Panc1 (cell line): ENCODE results near the gene GSG1L. TPM values are rescaled to one million over a fixed set of nuclear protein-coding genes. Genes with fewer than 3 reads are reported as not detected.

Experiments
- ATAC-seq: fragments of 200-7000 bp; cut with Tn5 transposase; 2 replicates; pipeline ENCODE4 v1.9.1; 2020; ENCODE audit warnings: mild to moderate bottlenecking, moderate library complexity
- BruUV-seq: library from RNA; stranded (reverse); fragments of 400-500 nt; replicated peaks from 2 replicates; lab custom pipeline; 2021; lab: Mats Ljungman, UMichigan
- CTCF ChIA-PET: fragments of 300-600 bp; sonication (Branson Sonifier 250); formaldehyde crosslinking; loops from one replicate; lab custom pipeline; 2022; ENCODE audit warnings: antibody characterized with exemption; lab: Charles Lee
- POLR2A ChIA-PET: fragments of 300-600 bp; sonication (Branson Sonifier 250); formaldehyde crosslinking; loops from one replicate; lab custom pipeline; 2022; ENCODE audit warnings: antibody characterized with exemption; lab: Charles Lee
- DNase-seq: peaks from one replicate; pipeline ENCODE4 v3.0.0-alpha.2; 2010; ENCODE audit warnings: low read depth, low spot score
- H3K27ac ChIP-seq: 2 replicates; pipeline ENCODE4 v1.5.1; 2011; ENCODE audit warnings: mild to moderate bottlenecking, low read length, inconsistent platforms
- H3K27me3 ChIP-seq: fragments of 200-500 bp; sonication (Bioruptor generic); 2 replicates; pipeline ENCODE4 v1.6.0; 2014; ENCODE audit warnings: low read length, inconsistent platforms; ENCODE audit not compliant: control insufficient read depth, insufficient read depth
- H3K36me3 ChIP-seq: fragments of 200-500 bp; sonication (Bioruptor generic); 2 replicates; pipeline ENCODE4 v1.5.1; 2014; ENCODE audit warnings: inconsistent platforms, mild to moderate bottlenecking, low read length, moderate library complexity; ENCODE audit not compliant: control insufficient read depth, insufficient read depth
- H3K4me1 ChIP-seq: 2 replicates; pipeline ENCODE4 v1.5.1; 2011; ENCODE audit warnings: inconsistent platforms, mild to moderate bottlenecking, low read length, moderate library complexity; ENCODE audit not compliant: control insufficient read depth, insufficient read depth
- H3K4me3 ChIP-seq, 2 experiments: 2 replicates each; pipeline ENCODE4 v1.5.1; 2011 to 2012; ENCODE audit warnings: low read depth in 2 of 2, low read length in 2 of 2, mild to moderate bottlenecking in 2 of 2, inconsistent platforms in 1 of 2, moderate library complexity in 1 of 2
- H3K9me3 ChIP-seq: fragments of 200-500 bp; sonication (Bioruptor generic); 2 replicates; pipeline ENCODE4 v1.5.1; 2014; ENCODE audit warnings: low read depth, mild to moderate bottlenecking, inconsistent platforms, low read length, moderate library complexity; ENCODE audit not compliant: control insufficient read depth, insufficient read depth
- CTCF ChIP-seq: fragments of 450-650 bp; IDR thresholded peaks from 2 replicates; pipeline ENCODE4 v1.5.1; 2017; ENCODE audit warnings: mild to moderate bottlenecking
- POLR2AphosphoS5 ChIP-seq: IDR thresholded peaks from 2 replicates; pipeline ENCODE4 v1.6.1; 2012; ENCODE audit warnings: mild to moderate bottlenecking, low read depth, low read length, moderate library complexity
- SIN3A ChIP-seq: IDR thresholded peaks from 2 replicates; pipeline ENCODE4 v1.6.1; 2012; ENCODE audit warnings: low read depth, mild to moderate bottlenecking, low read length, moderate library complexity, borderline replicate concordance; ENCODE audit not compliant: insufficient read depth
- TCF7L2 ChIP-seq: IDR thresholded peaks from 2 replicates; pipeline ENCODE4 v1.6.1; 2011; ENCODE audit warnings: mild to moderate bottlenecking, low read depth, low read length, inconsistent platforms
- in situ Hi-C: cut with HindIII; loops from 2 replicates; pipeline ENCODE4 v1.10.0; 2016; ENCODE audit warnings: low sequenced_read_pairs, low pct_unique_long_range_greater_than_20kb
- intact Hi-C: fragments of 100-400 bp; cut with micrococcal nuclease; formaldehyde crosslinking; loops from one replicate; pipeline ENCODE4 v1.10.0; 2022; ENCODE audit not compliant: unreplicated experiment
- total RNA-seq: library from RNA; stranded (reverse); gene quantifications from one replicate; pipeline ENCODE4 v1.2.1, GENCODE V29; 2021; ENCODE audit not compliant: unreplicated experiment
- TF ChIP-seq, protein P1 (sequence below), 2 experiments: IDR thresholded peaks; 2 replicates each; pipeline ENCODE4 v1.6.1; 2011 to 2012; ENCODE audit warnings: low read depth in 2 of 2, control low read depth in 1 of 2, low read length in 1 of 2, mild to moderate bottlenecking in 1 of 2, moderate library complexity in 1 of 2; ENCODE audit not compliant: insufficient read depth in 1 of 2

Gene GSG1L
- total RNA-seq, 1 experiment from 2014 or later = 0.08 TPM

- no TSS peak for BruUV-seq
- TF ChIP-seq SIN3A (no peak), TCF7L2 (no peak), CTCF (no peak), POLR2AphosphoS5 (no peak)
- TF ChIP-seq, protein P1, sequence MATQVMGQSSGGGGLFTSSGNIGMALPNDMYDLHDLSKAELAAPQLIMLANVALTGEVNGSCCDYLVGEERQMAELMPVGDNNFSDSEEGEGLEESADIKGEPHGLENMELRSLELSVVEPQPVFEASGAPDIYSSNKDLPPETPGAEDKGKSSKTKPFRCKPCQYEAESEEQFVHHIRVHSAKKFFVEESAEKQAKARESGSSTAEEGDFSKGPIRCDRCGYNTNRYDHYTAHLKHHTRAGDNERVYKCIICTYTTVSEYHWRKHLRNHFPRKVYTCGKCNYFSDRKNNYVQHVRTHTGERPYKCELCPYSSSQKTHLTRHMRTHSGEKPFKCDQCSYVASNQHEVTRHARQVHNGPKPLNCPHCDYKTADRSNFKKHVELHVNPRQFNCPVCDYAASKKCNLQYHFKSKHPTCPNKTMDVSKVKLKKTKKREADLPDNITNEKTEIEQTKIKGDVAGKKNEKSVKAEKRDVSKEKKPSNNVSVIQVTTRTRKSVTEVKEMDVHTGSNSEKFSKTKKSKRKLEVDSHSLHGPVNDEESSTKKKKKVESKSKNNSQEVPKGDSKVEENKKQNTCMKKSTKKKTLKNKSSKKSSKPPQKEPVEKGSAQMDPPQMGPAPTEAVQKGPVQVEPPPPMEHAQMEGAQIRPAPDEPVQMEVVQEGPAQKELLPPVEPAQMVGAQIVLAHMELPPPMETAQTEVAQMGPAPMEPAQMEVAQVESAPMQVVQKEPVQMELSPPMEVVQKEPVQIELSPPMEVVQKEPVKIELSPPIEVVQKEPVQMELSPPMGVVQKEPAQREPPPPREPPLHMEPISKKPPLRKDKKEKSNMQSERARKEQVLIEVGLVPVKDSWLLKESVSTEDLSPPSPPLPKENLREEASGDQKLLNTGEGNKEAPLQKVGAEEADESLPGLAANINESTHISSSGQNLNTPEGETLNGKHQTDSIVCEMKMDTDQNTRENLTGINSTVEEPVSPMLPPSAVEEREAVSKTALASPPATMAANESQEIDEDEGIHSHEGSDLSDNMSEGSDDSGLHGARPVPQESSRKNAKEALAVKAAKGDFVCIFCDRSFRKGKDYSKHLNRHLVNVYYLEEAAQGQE (IDR thresholded peaks at IDR 0.05; ENCODE audit: insufficient read depth in 1 of 2, low read depth in 2 of 2, low read length in 1 of 2) = no peak
- intact Hi-C loops = no loop called here
Measured at GRCh38 chr16:27740496-27741201, 322.9 kb downstream of the GSG1L start.

DNA sequence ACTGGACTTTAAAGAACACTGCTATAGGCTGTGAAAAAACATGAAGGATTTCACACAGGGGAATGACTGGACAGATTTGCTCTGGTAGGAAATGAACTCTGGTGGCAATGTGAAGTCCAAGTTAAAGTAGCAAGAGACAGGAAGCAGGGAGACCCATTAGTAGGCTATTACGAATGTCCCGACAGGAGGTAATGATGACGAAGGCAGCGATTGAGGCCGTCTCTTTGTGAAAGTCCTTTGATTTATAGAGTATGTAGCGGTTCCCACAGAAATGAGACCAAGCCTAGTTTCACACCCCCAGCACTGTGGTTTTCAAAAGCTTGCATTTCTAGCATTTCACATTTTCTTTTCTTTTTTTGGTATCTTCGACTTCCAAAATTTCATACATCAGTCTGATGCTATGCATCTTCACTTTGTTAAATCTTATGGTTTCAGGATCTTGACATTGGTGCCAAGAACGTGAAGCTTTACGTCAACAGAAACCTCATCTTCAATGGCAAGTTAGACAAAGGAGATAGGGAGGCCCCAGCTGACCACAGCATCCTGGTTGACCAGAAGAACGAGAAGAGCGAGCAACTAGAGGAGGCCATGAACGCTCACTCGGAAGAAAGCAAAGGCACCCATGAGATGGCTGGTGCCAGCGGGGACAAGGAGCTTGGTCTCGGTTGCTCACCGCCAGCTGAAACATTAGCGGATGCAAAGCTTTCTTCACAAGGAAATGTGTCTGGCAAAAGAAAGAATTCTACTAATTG, 323.7 kb downstream of the GSG1L start:
- Histone ChIP-seq H3K4me1 (no peaks in the 10 kb centered on the region), H3K27ac (no peak overlapping the region), H3K27me3 (no peaks in the 10 kb centered on the region), H3K4me3 (no peak overlapping the region), H3K9me3 (no peaks in the 10 kb centered on the region), H3K36me3 (no peaks in the 10 kb centered on the region)
- ATAC-seq = no peak
- in situ Hi-C loops = no loop called here
- no TSS peak for BruUV-seq
- intact Hi-C loops = no loop called here
- CTCF ChIA-PET = no interaction called here
- DNase-seq = no peak
- POLR2A ChIA-PET = no interaction called here
- TF ChIP-seq POLR2AphosphoS5 = no peak
- TF ChIP-seq, protein P1 (IDR thresholded peaks at IDR 0.05; ENCODE audit: insufficient read depth in 1 of 2, low read depth in 2 of 2, low read length in 1 of 2) = no peak
- no peak for TF ChIP-seq SIN3A
- TF ChIP-seq CTCF = no peak
- TF ChIP-seq TCF7L2 = no peak

More at GRCh38 chr16:27740496-27741201, 322.9 kb downstream of the GSG1L start:
- POLR2A ChIA-PET = no interaction called here
- Histone ChIP-seq H3K36me3 (no peaks in the 10 kb centered on the region), H3K9me3 (no peaks in the 10 kb centered on the region), H3K27me3 (no peaks in the 10 kb centered on the region), H3K4me1 (no peaks in the 10 kb centered on the region), H3K27ac (no peak overlapping the region), H3K4me3 (no peak overlapping the region)
- DNase-seq (no peak), ATAC-seq (no peak)
- CTCF ChIA-PET = no interaction called here
- in situ Hi-C loops = no loop called here
